Left ventricle myocardium superior (tissue), 1 donor: Measurements from ENCODE around the gene PSPN. TPM values are rescaled to one million over a fixed set of nuclear protein-coding genes. Genes with fewer than 3 reads are reported as not detected.
"Not testable (repeated sequence)": the region's sequence is repeated elsewhere in the genome, so short reads cannot be mapped to it uniquely, and the experiment has no call there.

ENCODE experiments used
- ATAC-seq: fragments of 200-7000 bp; cut with Tn5 transposase; one replicate; pipeline ENCODE4 v1.9.1; 2020; ENCODE audit warnings: mild to moderate bottlenecking, moderate library complexity
- DNase-seq: peaks from one replicate; pipeline ENCODE4 v3.0.0-alpha.2; 2020
- intact Hi-C: fragments of 100-400 bp; cut with micrococcal nuclease; formaldehyde crosslinking; loops from one replicate; pipeline ENCODE4 v1.11.0; 2022
- microRNA-seq: library from miRNA; unstranded; fragments of <30 nt; microRNA quantifications from one replicate; pipeline ENCODE4 v1.2.0, GENCODE V29; 2020; ENCODE audit warnings: borderline number of aligned reads
- total RNA-seq: library from RNA; stranded (reverse); fragmentation: NEBNext Ultra II Directional; extraction: Animal tissue kit (Norgen Biotek cat#: 25700); gene quantifications from one replicate; pipeline ENCODE4 v1.2.1, GENCODE V29; 2021
- donor health status: DM: no; HTN: yes; CAD: no; lungs with severe emphysema.

Gene PSPN
- total RNA-seq, 1 donor from 2014 or later, result 1.2 TPM

- intact Hi-C loops, result no loop called here
- DNase-seq (no peak), ATAC-seq (no peak)
These were observed 25.0 kb downstream of the PSPN start for GRCh38 chr19:6350688-6351087.

GRCh38 chr19:6349271-6349670 lies 26.5 kb downstream of the PSPN start:
- intact Hi-C loops, ATAC-seq, DNase-seq: not testable (repeated sequence)

GRCh38 chr19:6343462-6343861 lies 32.3 kb downstream of the PSPN start:
- intact Hi-C loops, result no loop called here
- ATAC-seq, result no peak
- DNase-seq, result no peak

- intact Hi-C loops, result no loop called here
- ATAC-seq, result no peak
- DNase-seq, result no peak
These were observed 35.1 kb downstream of the PSPN start for GRCh38 chr19:6340493-6341201.

- intact Hi-C loops, result no loop called here
- ATAC-seq, result no peak
- no peak for DNase-seq
These were observed 41.0 kb downstream of the PSPN start for GRCh38 chr19:6334490-6335285.

GRCh38 chr19:6333439-6333838 lies 42.3 kb downstream of the PSPN start, which contains the start of gene ACER1:
ACER1 (minus strand) TSS chr19:6333612; CDS start chr19:6333551, 61 bp downstream.
- intact Hi-C loops, result no loop called here
- DNase-seq, result no peak
- ATAC-seq, result no peak

GRCh38 chr19:6326815-6327214 lies 48.9 kb downstream of the PSPN start:
- ATAC-seq, result no peak
- intact Hi-C loops, result no loop called here
- DNase-seq, result no peak

- no peak for DNase-seq
- no peak for ATAC-seq
- intact Hi-C loops, result no loop called here
These were observed 50.1 kb downstream of the PSPN start for GRCh38 chr19:6325614-6326013.

Small RNAs within 50 kb of the gene (microRNA-seq; reads per million reads assigned to microRNA genes)
- gene MIR3940, result not detected
- gene MIR6790, result not detected
- not detected for gene MIR6885

Other genes starting within 250 kb of the PSPN start
- not detected for gene ACSBG2, start 240.3 kb downstream of the PSPN start, total RNA-seq
- 45.8 TPM for gene MLLT1, start 96.0 kb downstream of the PSPN start, total RNA-seq
- not detected for gene ACER1, start 42.3 kb downstream of the PSPN start, total RNA-seq
- gene CLPP, start 14.4 kb downstream of the PSPN start, total RNA-seq, result 66.0 TPM
- 139 TPM for gene ALKBH7, start 3.1 kb downstream of the PSPN start, total RNA-seq
- gene GTF2F1, start 17.2 kb upstream of the PSPN start, total RNA-seq, result 30.9 TPM
- 103 TPM for gene KHSRP, start 48.9 kb upstream of the PSPN start, total RNA-seq
- gene SLC25A41, start 57.8 kb upstream of the PSPN start, total RNA-seq, result 0.25 TPM
- 110 TPM for gene SLC25A23, start 83.9 kb upstream of the PSPN start, total RNA-seq
- gene CRB3, start 88.3 kb upstream of the PSPN start, total RNA-seq, result not detected
- gene DENND1C, start 105.9 kb upstream of the PSPN start, total RNA-seq, result 0.87 TPM
- 2.8 TPM for gene TUBB4A, start 126.4 kb upstream of the PSPN start, total RNA-seq
- gene TNFSF9, start 155.1 kb upstream of the PSPN start, total RNA-seq, result 1.0 TPM
- gene CD70, start 215.2 kb upstream of the PSPN start, total RNA-seq, result not detected